ENCODE results near the gene GRK1.
"Not testable (repeated sequence)": the region's sequence is repeated elsewhere in the genome, so short reads cannot be mapped to it uniquely, and the experiment has no call there.

GRCh38 chr13:113726106-113726821 is 59.2 kb downstream of the GRK1 start:
- not testable (repeated sequence) for TF ChIP-seq POLR2AphosphoS5 (IDR thresholded peaks at IDR 0.05; ENCODE audit: borderline replicate concordance, low read depth, low read length); EZH2 (IDR thresholded peaks at IDR 0.05); FOXP2 (optimal IDR thresholded peaks at IDR 0.05; ENCODE audit: control extremely low read depth, extremely low read length, insufficient read depth)

Data from SK-N-MC (cell line).